HuH-7 (cell line): Measurements from ENCODE around the gene MCC.
"Not testable (repeated sequence)": the region's sequence is repeated elsewhere in the genome, so short reads cannot be mapped to it uniquely, and the experiment has no call there.

Experiments
- DNase-seq: peaks from one replicate; pipeline ENCODE4 v3.0.0; 2011; ENCODE audit warnings: low spot score

Gene MCC

GRCh38 chr5:113490317-113490716 is 2.1 kb upstream of the MCC start:
- DNase-seq, result no peak

DNA sequence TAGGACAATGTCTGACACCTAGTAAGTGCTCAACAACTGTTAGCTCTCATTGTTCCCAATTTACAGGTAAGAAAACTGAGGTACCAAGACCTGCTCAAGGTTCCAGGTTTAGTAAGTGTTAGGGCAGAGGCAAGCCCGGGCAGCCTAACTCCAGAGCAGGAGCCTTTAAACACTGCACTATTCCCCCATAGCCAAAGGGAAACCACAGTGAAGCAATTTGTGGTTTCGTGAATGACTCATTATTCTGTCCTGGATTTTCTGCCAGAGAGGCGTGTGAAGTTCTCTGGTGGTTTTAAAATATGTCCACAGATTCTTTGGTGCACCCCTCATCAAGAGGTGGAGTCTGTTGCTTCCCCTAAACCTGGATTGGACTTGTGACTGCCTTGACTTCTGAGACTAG is 1.0 kb upstream of the MCC start:
- no peak for DNase-seq

DNA sequence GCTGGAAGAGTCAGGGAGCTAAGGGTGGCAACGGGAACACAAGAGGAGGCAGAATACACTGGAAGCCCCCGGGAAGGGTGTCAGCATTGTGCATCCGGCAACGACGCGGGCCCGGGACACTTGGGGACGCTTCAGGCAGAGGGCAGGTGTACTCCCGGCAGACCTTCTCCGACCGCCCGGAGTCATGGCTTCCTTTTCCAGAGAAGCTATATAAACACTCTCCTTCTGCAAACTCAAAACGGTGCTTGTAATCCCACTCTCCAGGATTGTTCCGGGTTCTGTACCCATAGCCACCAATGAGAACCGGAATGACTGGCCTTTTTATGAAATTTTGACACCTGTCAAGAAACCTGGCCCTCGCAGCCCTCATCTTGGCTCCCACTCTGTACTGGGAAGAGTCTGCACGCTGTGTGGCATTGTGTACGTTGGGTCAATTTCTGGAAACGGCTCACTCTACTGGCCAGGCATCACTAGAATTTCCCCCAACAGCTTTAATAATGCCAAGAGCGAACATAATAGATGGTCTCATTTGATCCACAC is 462 bp upstream of the MCC start:
- DNase-seq, result peak; percentile 6

DNA sequence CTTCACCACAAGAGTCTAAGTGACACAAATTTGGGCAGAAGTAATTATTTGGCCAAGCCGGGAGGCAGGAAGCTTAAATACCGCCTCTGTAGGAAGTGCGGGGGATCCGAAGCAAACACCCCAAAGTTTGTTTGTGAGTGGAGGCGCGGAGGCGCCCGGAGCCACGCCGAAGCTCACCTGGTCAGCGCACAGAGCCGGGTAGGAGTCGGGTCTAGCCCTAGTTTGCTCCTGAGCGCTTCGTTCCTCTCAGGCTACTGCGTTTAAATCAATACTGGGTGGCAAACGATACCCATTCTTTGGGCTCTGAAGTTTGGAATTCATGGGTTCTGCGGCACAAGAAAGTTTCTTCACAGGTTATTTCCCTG is 855 bp downstream of the MCC start:
- peak; percentile 15 for DNase-seq

DNA sequence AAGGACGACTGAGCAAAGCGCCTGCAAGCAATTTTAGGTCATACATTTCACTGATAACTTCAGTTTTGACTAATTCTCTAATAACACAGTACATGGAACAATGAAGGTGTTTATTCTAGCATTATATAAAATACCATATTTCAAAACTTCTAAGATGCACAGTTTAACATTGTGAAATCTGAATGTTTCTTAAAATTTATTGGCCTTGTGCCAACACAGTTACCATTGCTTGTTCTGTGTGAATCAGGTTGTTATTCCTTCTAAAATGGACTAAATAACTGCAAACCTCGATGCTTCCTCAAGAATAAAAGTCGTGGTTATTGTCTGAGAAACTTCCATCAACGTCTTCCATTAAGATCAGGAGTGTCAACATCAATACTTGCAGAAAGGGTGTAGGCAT is 8.0 kb downstream of the MCC start:
- DNase-seq, result no peak

DNA sequence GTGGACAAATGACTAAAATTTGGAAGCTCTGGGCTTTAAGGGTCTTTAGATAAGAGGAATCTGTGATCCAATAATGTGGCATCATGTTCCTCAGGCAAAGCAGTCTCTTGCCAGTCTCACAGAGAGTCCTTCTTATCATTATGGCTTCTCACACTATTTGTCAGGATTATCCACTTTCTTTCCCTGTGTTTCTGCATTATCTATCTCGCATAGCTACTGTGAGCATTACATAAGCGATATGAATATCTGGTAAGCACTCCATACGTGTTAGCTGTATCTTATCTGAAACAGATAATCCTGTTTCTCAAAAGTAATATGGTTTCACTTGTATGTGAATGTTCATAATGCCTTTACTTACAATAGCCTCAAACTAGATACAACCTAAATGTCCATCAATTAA is 9.6 kb downstream of the MCC start:
- no peak for DNase-seq

- DNase-seq, result no peak
Measured at GRCh38 chr5:113474100-113474728, 14.0 kb downstream of the MCC start.

- DNase-seq, result no peak
Measured at GRCh38 chr5:113463032-113463431, 25.2 kb downstream of the MCC start.

GRCh38 chr5:113457106-113457505 is 31.1 kb downstream of the MCC start:
- DNase-seq, result not testable (repeated sequence)

DNA sequence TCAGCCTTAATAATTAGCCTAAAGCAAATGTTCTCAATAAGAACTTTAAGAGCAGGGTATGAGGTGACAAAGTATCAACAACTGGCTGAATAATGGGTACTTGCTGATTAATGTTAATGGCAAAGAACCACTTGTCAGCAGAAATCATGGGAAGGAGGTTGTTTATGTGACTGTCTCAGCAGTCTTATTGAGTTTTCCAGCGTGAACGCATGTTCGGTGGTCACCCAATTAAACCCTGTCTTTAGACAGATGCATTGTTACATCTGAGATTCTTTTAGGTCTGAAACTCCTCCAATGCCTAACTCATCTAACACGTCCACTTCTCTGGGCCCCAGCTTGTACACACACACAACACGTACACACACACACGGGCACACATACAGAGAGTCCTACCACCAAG is 35.3 kb downstream of the MCC start:
- no peak for DNase-seq

DNA sequence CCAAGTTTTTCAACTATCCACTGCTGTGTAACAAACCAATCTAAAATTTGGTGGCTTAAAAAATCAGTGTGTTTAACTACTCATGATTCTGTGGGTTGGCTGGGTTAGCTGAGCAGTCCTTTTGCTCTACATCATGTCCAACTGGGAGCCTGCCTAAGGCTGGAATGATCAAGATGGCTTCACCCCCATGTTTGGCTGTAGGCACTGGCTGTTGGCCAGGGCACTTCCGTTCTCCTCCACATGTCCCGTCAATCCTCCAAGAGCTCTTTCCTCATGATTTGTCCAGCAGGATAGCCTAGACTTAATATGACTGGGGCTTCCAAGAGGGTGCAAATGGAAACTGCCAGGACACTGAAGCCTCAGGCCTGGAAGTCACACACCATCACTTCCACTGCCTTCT is 36.5 kb downstream of the MCC start:
- DNase-seq, result no peak

DNA sequence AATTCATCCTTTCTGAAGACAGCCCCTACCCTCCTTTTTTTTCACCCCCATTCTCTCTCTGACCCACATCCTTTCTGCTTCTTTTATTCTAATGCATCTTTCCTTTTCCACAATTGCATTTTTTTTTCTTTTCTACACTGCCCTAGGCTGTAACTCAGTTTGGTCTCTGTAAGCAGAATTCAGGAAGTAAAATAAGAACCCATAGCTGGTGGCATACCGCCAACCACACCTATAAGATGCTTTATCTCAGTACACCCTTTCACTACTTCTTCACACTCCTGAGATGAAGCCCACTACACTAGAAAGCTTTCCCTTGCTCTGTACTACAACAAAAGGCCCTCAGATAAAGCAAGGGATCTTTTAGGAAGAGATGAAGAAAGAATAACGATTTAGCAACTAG is 37.3 kb downstream of the MCC start:
- no peak for DNase-seq

DNA sequence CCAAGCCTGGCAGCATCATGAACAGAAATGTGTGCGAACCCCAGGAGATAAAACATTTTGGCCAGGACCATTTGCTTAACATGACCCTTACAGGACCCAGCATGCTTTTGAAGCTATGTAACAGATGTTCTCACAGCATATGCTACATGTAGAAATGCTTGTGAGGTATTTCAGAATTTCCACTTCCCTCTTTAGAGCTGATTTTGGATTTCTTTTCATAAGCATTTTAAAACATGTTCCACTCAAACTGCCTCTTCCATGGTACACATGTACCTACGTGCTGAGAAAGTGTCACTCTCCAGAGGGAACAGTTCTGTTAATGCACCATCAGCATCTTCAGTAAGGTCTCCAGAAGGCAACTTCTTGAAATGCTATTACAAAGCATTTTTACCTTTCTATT is 37.8 kb downstream of the MCC start:
- no peak for DNase-seq

DNA sequence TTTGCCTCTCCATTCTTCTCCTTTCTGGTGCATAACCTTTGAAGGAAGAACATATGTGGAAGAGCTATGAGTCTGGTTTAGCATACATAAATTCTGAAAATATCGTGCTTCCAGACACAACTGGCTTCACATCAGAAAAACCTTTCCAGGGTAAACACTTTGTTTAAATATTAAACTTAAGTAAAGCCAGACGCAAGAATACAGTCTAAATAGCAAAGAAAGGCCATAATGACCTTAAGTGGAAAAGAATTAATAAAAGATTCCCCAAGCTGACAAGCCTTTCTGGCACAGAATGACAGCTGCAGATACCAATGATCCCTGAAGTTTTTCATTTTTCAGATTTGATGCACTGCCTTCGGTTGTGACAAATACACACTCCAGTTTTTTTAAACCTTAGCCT is 40.0 kb downstream of the MCC start:
- no peak for DNase-seq

- DNase-seq, result peak; percentile 42
Measured at GRCh38 chr5:113447498-113448050, 40.7 kb downstream of the MCC start.

GRCh38 chr5:113446358-113446927 is 41.8 kb downstream of the MCC start:
- no peak for DNase-seq

GRCh38 chr5:113437111-113437510 is 51.1 kb downstream of the MCC start:
- DNase-seq, result no peak

GRCh38 chr5:113435575-113435974 is 52.7 kb downstream of the MCC start:
- DNase-seq, result no peak

GRCh38 chr5:113434889-113435288 is 53.4 kb downstream of the MCC start, which contains the start of gene TSSK1B:
Gene TSSK1B (minus strand): TSS chr5:113434989. CDS start chr5:113434839, 150 bp downstream.
- DNase-seq, result no peak

GRCh38 chr5:113433862-113434612 is 54.2 kb downstream of the MCC start:
- no peak for DNase-seq

- DNase-seq, result no peak
Measured at GRCh38 chr5:113433071-113433470, 55.2 kb downstream of the MCC start.

- DNase-seq, result no peak
Measured at GRCh38 chr5:113427871-113428574, 60.2 kb downstream of the MCC start.
